ENCODE measurements around the gene TEX19. TPM values are rescaled to one million over a fixed set of nuclear protein-coding genes. Genes with fewer than 3 reads are reported as not detected.

Gene TEX19
- polyA plus RNA-seq, 2 of the 4 experiments (the other 2 are of a cell fraction), result 0.43 to 0.50 TPM

- CTCF ChIA-PET, result interaction anchor here (1.1 to 2.7 kb wide), 7 partner anchors 9 to 211 kb away, joined by 3 to 19 read pairs (median 5); no protein-coding TSS in a partner anchor
- WGBS (ENCODE audit: missing lambda C conversion rate), result 59% methylated on average over 6 of the region's 6 CpGs
- Histone ChIP-seq H3K27ac (no peak overlapping the region), H3K4me2 (no peak overlapping the region), H3K4me3 (no peak overlapping the region), H3K4me1 (peaks cover 2% of the 10 kb centered on the region; the same call in 1 of the 3 replicates), H3K9me3 (no peaks in the 10 kb centered on the region)
- TF ChIP-seq POLR2AphosphoS2 (conservative IDR thresholded peaks at IDR 0.05; ENCODE audit: low read length), result no peak
- no peak for TF ChIP-seq ZFP36 (IDR thresholded peaks at IDR 0.05; ENCODE audit: borderline replicate concordance, partially characterized antibody)
- TF ChIP-seq HES2 (IDR thresholded peaks at IDR 0.05), result no peak
- TF ChIP-seq E2F6 (IDR thresholded peaks at IDR 0.05; ENCODE audit: borderline replicate concordance, low read depth), result no peak
- no peak for TF ChIP-seq EHF (CRISPR knock-in tag; IDR thresholded peaks at IDR 0.05)
- TF ChIP-seq SMC3 (IDR thresholded peaks at IDR 0.05), result no peak
- no peak for TF ChIP-seq KDM5A (IDR thresholded peaks at IDR 0.05)
- no peak for TF ChIP-seq ZC3H11A (IDR thresholded peaks at IDR 0.05)
- no peak for TF ChIP-seq NFE2L2 (conservative IDR thresholded peaks at IDR 0.05; ENCODE audit: low read length)
- no peak for TF ChIP-seq CBX8 (IDR thresholded peaks at IDR 0.05)
- TF ChIP-seq HMGXB4 (CRISPR knock-in tag; IDR thresholded peaks at IDR 0.05; ENCODE audit: borderline replicate concordance), result no peak
- no peak for TF ChIP-seq HOXB5 (CRISPR knock-in tag; IDR thresholded peaks at IDR 0.05)
- no peak for TF ChIP-seq FOSB (CRISPR knock-in tag; IDR thresholded peaks at IDR 0.05)
- DNase-seq (ENCODE audit: low read depth in 1 of 2, low spot score in 1 of 2) (no peak), ATAC-seq (no peak), FAIRE-seq (no peak)
- POLR2A ChIA-PET, result no interaction called here
These were observed 6.7 kb downstream of the TEX19 start for GRCh38 chr17:82365606-82366295.

GRCh38 chr17:82366749-82367148, 7.7 kb downstream of the TEX19 start:
- H3K4me3 ChIP-seq, result no peak overlapping the region
- peaks cover 8% of the 10 kb centered on the region; the same call in 1 of the 3 replicates for H3K4me1 ChIP-seq
- ATAC-seq, result no peak
- H3K9me3 ChIP-seq, result no peaks in the 10 kb centered on the region
- no peak overlapping the region for H3K27ac ChIP-seq
- 75% methylated on average over 7 of the region's 7 CpGs for WGBS (ENCODE audit: missing lambda C conversion rate)
- TF ChIP-seq EHF (CRISPR knock-in tag; IDR thresholded peaks at IDR 0.05), result no peak
- TF ChIP-seq PHF8 (IDR thresholded peaks at IDR 0.05; ENCODE audit: borderline replicate concordance, low read depth), result no peak
- no peak for TF ChIP-seq FOSL2 (IDR thresholded peaks at IDR 0.05)
- TF ChIP-seq FOSL2 (CRISPR knock-in tag; IDR thresholded peaks at IDR 0.05), result no peak
- no peak for TF ChIP-seq RNF2 (IDR thresholded peaks at IDR 0.05; ENCODE audit: borderline replicate concordance, low read depth)
- no peak for TF ChIP-seq MAZ (IDR thresholded peaks at IDR 0.05; ENCODE audit: borderline replicate concordance, low read depth, low read length)
- TF ChIP-seq BHLHE40 (IDR thresholded peaks at IDR 0.05; ENCODE audit: low read depth, low read length), result no peak
- no peak for TF ChIP-seq HMGXB4 (CRISPR knock-in tag; IDR thresholded peaks at IDR 0.05; ENCODE audit: borderline replicate concordance)
- no peak for TF ChIP-seq SREBF2 (IDR thresholded peaks at IDR 0.05)
- TF ChIP-seq FOSB (CRISPR knock-in tag; IDR thresholded peaks at IDR 0.05), result no peak
- no peak for TF ChIP-seq KDM5A (IDR thresholded peaks at IDR 0.05)
- no peak for TF ChIP-seq HOXB5 (CRISPR knock-in tag; IDR thresholded peaks at IDR 0.05)
- CTCF ChIA-PET, result interaction anchor here (0.7 to 2.7 kb wide), 6 partner anchors 10 to 434 kb away, joined by 4 to 19 read pairs (median 8); no protein-coding TSS in a partner anchor
- DNase-seq (ENCODE audit: low read depth in 1 of 2, low spot score in 1 of 2), result no peak
- H3K4me2 ChIP-seq, result no peak overlapping the region
- no peak for FAIRE-seq
- POLR2A ChIA-PET, result no interaction called here

Data from A549 (cell line).